Erythroblast (primary cell): Measurements from ENCODE around the gene NKAIN2.

Experiments
- GATA1 ChIP-seq: IDR thresholded peaks from 2 replicates; pipeline ENCODE4 v1.6.1; 2011; ENCODE audit warnings: low read depth, mild to moderate bottlenecking, control low read depth, low read length, moderate library complexity
- POLR2A ChIP-seq: IDR thresholded peaks from 2 replicates; pipeline ENCODE4 v1.6.1; 2011; ENCODE audit warnings: mild to moderate bottlenecking, low read length

DNA sequence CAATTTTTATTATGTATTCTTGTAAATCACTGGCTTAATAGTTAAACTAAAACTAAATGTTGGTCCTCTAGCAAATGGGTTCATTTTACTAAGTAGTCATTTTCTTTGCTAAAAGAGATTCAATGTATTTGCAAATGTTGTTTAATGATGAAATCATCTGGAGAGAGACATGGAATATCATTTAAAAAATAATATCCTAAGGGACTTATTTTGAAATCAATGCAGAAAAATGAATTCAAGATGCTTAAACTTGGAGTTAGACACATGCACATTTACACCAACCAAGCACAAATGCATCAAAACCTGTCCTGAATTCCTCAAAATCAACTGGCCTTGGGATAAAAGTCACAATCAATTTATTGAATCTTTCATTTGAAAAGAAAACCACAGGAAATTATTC, 993.6 kb downstream of the NKAIN2 start:
- TF ChIP-seq POLR2A (no peak), GATA1 (no peak)
